Gastrocnemius medialis (tissue), 4 donors: Measurements from ENCODE around the gene ABCB9. TPM values are rescaled to one million over a fixed set of nuclear protein-coding genes. Genes with fewer than 3 reads are reported as not detected.

ENCODE experiments used
- ATAC-seq, 2 donors: fragments of 150-250 bp; one replicate each; pipeline ENCODE4 v1.9.1; 2016
- DNase-seq, 2 donors: peaks; one replicate each; pipeline ENCODE4 v3.0.0-alpha.2; 2019
- H3K27ac ChIP-seq, 4 donors: fragments of 200-600 bp; sonication (generic); 1 replicate in 1 of 4; 2 replicates in 3 of 4; pipeline ENCODE4 v1.5.1; 2016 to 2018; ENCODE audit warnings: mild to moderate bottlenecking in 2 of 4, moderate library complexity in 1 of 4
- H3K27me3 ChIP-seq, 3 donors: fragments of 200-600 bp; sonication (generic) in 2 of 3; 1 replicate in 1 of 3; 2 replicates in 2 of 3; pipeline versions ENCODE4 v1.5.1 to v1.6.0; 2016 to 2019; ENCODE audit warnings: mild to moderate bottlenecking in 1 of 3, moderate library complexity in 1 of 3
- H3K36me3 ChIP-seq, 2 donors: fragments of 200-600 bp; sonication (generic) in 1 of 2; one replicate each; pipeline ENCODE4 v1.5.1; 2017 to 2018
- H3K4me1 ChIP-seq, 2 donors: fragments of 200-600 bp; sonication (generic) in 1 of 2; one replicate each; pipeline ENCODE4 v1.5.1; 2016 to 2017; ENCODE audit warnings: mild to moderate bottlenecking in 2 of 2
- H3K4me3 ChIP-seq, 4 donors: fragments of 200-600 bp; sonication (generic) in 3 of 4; 1 replicate in 1 of 4; 2 replicates in 3 of 4; pipeline ENCODE4 v1.5.1; 2016 to 2019; ENCODE audit warnings: mild to moderate bottlenecking in 2 of 4
- H3K9me3 ChIP-seq, 3 donors: fragments of 200-600 bp; sonication (generic) in 2 of 3; 1 replicate in 1 of 3; 2 replicates in 2 of 3; pipeline ENCODE4 v1.5.1; 2016 to 2019
- CTCF ChIP-seq, 5 experiments: fragments of 450-650 bp in 3 of 5; fragments of 200-600 bp in 2 of 5; sonication (generic) in 2 of 5; IDR thresholded peaks in 4 of 5; conservative IDR thresholded peaks in 1 of 5; 1 replicate in 4 of 5; 2 replicates in 1 of 5; pipeline ENCODE4 v1.5.1; 2016 to 2019; ENCODE audit warnings: antibody characterized with exemption in 5 of 5, mild to moderate bottlenecking in 3 of 5, moderate library complexity in 3 of 5
- POLR2A ChIP-seq, 2 donors: fragments of 450-650 bp; IDR thresholded peaks; one replicate each; pipeline ENCODE4 v1.6.1; 2017; ENCODE audit warnings: antibody characterized with exemption in 2 of 2, mild to moderate bottlenecking in 2 of 2, moderate library complexity in 2 of 2
- in situ Hi-C, 4 donors: fragments of 200-750 bp; cut with MboI; loops; one replicate each; pipeline versions ENCODE4 v1.15.0 to v1.8.0; 2017; ENCODE audit warnings: low sequenced_read_pairs in 4 of 4
- intact Hi-C: fragments of 100-400 bp; cut with DNase I; formaldehyde crosslinking; loops from one replicate; pipeline ENCODE4 v1.15.1; 2023; ENCODE audit warnings: low total_unique reads
- total RNA-seq, 4 donors: library from RNA; depleted of rRNA; stranded (reverse); fragments of >200 nt; gene quantifications; one replicate each; pipeline versions ENCODE4 v1.1.0 to v1.2.3, GENCODE V29; 2016

The ABCB9 gene
- total RNA-seq, 4 donors from 2014 or later = 0.53 to 1.5 (median 0.99) TPM

GRCh38 chr12:122982963-122983788, 16.9 kb upstream of the ABCB9 start:
- H3K4me1 ChIP-seq = peaks cover 34 to 49% of the 10 kb centered on the region in 2 donors
- DNase-seq (no peak), ATAC-seq (no peak)
- in situ Hi-C loops (no loop called here), intact Hi-C loops (no loop called here)
- H3K27me3 ChIP-seq = no peaks in the 10 kb centered on the region
- H3K9me3 ChIP-seq = no peaks in the 10 kb centered on the region
- H3K36me3 ChIP-seq = peaks cover 0 to 15% of the 10 kb centered on the region in 2 donors
- H3K27ac ChIP-seq = peak overlapping the region in 3 of 4 donors; percentile 25 to 91 (median 64)
- H3K4me3 ChIP-seq = no peak overlapping the region
- no peak for TF ChIP-seq CTCF (IDR thresholded peaks at IDR 0.05 in 4 of 5, conservative IDR thresholded peaks at IDR 0.05 in 1 of 5)
- TF ChIP-seq POLR2A (IDR thresholded peaks at IDR 0.05) = no peak

GRCh38 chr12:122982477-122982815, 16.2 kb upstream of the ABCB9 start:
- intact Hi-C loops = no loop called here

GRCh38 chr12:122981587-122982476, 15.6 kb upstream of the ABCB9 start:
- ATAC-seq (no peak), DNase-seq (no peak)
- TF ChIP-seq CTCF (IDR thresholded peaks at IDR 0.05 in 4 of 5, conservative IDR thresholded peaks at IDR 0.05 in 1 of 5) (no peak), POLR2A (IDR thresholded peaks at IDR 0.05) (no peak)
- in situ Hi-C loops (no loop called here), intact Hi-C loops (no loop called here)
- Histone ChIP-seq H3K27me3 (no peaks in the 10 kb centered on the region), H3K4me3 (peak overlapping the region; percentile 83 to 97 (median 92)), H3K27ac (peak overlapping the region; percentile 79 to 91 (median 91)), H3K36me3 (peaks cover 0 to 8% of the 10 kb centered on the region in 2 donors), H3K9me3 (no peaks in the 10 kb centered on the region), H3K4me1 (peaks cover 38 to 60% of the 10 kb centered on the region in 2 donors)

More at GRCh38 chr12:122982477-122982815, 16.2 kb upstream of the ABCB9 start:
- DNase-seq = no peak
- no peak for TF ChIP-seq CTCF (IDR thresholded peaks at IDR 0.05 in 4 of 5, conservative IDR thresholded peaks at IDR 0.05 in 1 of 5)
- TF ChIP-seq POLR2A (IDR thresholded peaks at IDR 0.05) = no peak
- ATAC-seq = no peak
- no peaks in the 10 kb centered on the region for H3K27me3 ChIP-seq
- no peak overlapping the region for H3K4me3 ChIP-seq
- H3K27ac ChIP-seq = peak overlapping the region in 2 of 4 donors; percentile 79 to 91
- H3K9me3 ChIP-seq = no peaks in the 10 kb centered on the region
- in situ Hi-C loops = no loop called here
- peaks cover 0 to 14% of the 10 kb centered on the region in 2 donors for H3K36me3 ChIP-seq
- H3K4me1 ChIP-seq = peaks cover 35 to 54% of the 10 kb centered on the region in 2 donors

GRCh38 chr12:122981036-122981471, 14.8 kb upstream of the ABCB9 start:
- Histone ChIP-seq H3K36me3 (peaks cover 0 to 6% of the 10 kb centered on the region in 2 donors), H3K27ac (peak overlapping the region; percentile 79 to 91 (median 91)), H3K9me3 (no peaks in the 10 kb centered on the region), H3K4me3 (peak overlapping the region; percentile 83 to 97 (median 92)), H3K27me3 (no peaks in the 10 kb centered on the region), H3K4me1 (peaks cover 45 to 68% of the 10 kb centered on the region in 2 donors)
- ATAC-seq (peak in 1 of 2 donors; percentile 41), DNase-seq (no peak)
- TF ChIP-seq POLR2A (IDR thresholded peaks at IDR 0.05) = no peak
- TF ChIP-seq CTCF (IDR thresholded peaks at IDR 0.05 in 4 of 5, conservative IDR thresholded peaks at IDR 0.05 in 1 of 5) = no peak
- in situ Hi-C loops = no loop called here
- intact Hi-C loops = no loop called here
